Skin epidermis (tissue), 12 donors: Measurements from ENCODE around the gene GAB2.
"Not testable (repeated sequence)": the region's sequence is repeated elsewhere in the genome, so short reads cannot be mapped to it uniquely, and the experiment has no call there.

ENCODE experiments used
- H3K27ac ChIP-seq, 21 experiments: fragments of 200-600 bp; sonication (generic) in 11 of 21; one replicate each; pipeline ENCODE4 v1.5.0; 2020; ENCODE audit warnings: mild to moderate bottlenecking in 3 of 21, inconsistent platforms in 2 of 21, moderate library complexity in 2 of 21
- H3K4me3 ChIP-seq, 7 experiments: fragments of 200-600 bp; sonication (generic) in 2 of 7; one replicate each; pipeline ENCODE4 v1.5.0; 2020; ENCODE audit warnings: inconsistent platforms in 2 of 7, mild to moderate bottlenecking in 2 of 7, moderate library complexity in 1 of 7

GAB2 gene, protein sequence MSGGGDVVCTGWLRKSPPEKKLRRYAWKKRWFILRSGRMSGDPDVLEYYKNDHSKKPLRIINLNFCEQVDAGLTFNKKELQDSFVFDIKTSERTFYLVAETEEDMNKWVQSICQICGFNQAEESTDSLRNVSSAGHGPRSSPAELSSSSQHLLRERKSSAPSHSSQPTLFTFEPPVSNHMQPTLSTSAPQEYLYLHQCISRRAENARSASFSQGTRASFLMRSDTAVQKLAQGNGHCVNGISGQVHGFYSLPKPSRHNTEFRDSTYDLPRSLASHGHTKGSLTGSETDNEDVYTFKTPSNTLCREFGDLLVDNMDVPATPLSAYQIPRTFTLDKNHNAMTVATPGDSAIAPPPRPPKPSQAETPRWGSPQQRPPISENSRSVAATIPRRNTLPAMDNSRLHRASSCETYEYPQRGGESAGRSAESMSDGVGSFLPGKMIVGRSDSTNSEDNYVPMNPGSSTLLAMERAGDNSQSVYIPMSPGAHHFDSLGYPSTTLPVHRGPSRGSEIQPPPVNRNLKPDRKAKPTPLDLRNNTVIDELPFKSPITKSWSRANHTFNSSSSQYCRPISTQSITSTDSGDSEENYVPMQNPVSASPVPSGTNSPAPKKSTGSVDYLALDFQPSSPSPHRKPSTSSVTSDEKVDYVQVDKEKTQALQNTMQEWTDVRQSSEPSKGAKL

DNA sequence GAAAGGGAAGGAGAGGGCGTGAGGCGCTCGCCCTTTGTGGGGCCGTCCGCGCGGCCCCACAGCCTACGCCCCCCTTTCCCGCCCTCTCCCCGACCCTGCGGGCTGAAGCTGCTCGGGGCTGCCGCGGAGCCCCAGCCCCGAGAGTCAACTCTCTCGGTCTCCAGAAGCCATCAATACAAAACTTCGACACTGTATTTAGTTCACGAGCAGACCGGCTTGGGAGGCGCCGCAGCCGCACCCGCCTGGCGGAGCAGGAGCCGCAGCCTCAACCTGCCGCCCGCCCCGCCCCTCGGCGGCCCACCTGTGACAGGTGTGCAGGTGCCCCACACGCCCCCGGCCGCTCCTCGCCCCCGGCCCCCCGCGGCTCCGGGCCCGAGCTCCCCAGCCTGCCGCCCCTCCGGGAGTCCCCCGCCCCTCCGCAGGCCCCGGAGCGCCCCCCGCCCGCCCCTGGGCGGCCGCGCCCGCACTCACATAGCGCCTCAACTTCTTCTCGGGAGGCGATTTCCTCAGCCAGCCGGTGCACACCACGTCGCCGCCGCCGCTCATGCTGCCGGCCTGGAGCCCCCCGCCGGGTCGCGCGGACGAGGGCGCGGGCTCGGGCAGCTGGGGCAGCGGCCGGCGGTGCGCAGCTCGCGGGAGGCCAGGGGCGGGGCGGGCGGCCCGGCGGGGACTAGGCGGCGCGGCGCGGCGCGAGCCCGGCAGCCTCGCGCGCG, at the start of gene GAB2:
TSS of gene GAB2 (minus strand) at position 646 of the 713 bp plus-strand sequence. CDS start at position 546, 100 bp downstream.
- H3K4me3 ChIP-seq, result peak within 1 kb of the TSS; percentile 54 to 85 (median 73)
- peak within 1 kb of the TSS; percentile 81 to 98 (median 91) for H3K27ac ChIP-seq

DNA sequence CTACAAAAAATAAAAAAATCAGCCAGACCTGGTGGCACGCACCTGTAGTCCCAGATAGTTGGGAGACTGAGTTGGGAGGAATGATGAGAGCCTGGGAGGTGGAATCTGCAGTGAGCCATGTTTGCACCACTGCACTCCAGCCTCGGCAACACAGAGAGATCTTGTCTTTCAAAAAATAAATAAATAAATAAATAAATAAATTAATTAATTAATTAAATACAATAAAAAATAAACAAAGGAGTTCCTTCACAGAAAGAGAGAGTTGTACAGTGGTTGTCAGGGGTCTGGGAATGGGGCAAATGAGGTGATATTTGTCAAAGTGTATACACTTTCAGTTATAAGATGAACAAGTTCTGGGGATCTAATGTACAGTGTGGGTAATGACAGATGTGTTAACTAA, 49.8 kb upstream of the GAB2 start:
- Histone ChIP-seq H3K27ac (no peak overlapping the region), H3K4me3 (no peak overlapping the region)

DNA sequence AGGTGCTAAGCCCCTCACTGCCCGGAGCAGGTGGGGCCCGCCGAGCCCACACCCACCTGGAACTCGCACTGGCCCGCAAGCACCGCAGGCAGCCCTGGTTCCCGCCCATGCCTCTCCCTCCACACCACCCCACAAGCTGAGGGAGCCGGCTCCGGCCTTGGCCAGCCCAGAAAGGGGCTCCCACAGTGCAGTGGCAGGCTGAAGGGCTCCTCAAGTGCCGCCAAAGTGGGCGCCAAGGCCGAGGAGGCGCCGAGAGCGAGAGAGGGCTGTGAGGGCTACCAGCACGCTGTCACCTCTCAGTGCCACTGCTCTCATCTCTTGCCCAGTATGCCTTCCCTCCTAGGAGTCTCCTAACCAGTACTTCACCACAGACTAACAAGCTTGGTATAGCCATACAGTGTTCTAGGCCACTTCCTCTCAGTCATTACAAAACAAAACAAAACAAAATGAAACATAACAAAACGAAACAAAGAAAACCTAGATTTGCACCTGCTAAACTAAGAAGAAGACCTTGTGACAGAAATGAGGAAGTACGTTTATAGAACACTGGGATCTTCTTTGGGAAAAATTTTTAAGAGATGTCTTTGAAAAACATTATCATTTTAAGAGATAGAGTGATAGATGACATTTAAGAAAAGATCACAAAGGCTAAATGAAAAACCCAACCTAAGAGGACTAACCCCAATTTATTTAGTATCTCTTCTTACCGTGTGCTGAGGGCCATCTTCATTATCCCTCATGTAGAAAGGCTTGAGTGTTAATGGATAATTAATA, 47.7 kb upstream of the GAB2 start:
- H3K27ac ChIP-seq, result peak overlapping the region in 17 of 21 experiments; percentile 5 to 87 (median 63)
- no peak overlapping the region for H3K4me3 ChIP-seq

- H3K27ac ChIP-seq, result peak overlapping the region in 15 of 21 experiments; percentile 5 to 87 (median 64)
- not testable (repeated sequence) for H3K4me3 ChIP-seq
Measured at GRCh38 chr11:78464787-78465168, 47.2 kb upstream of the GAB2 start.

DNA sequence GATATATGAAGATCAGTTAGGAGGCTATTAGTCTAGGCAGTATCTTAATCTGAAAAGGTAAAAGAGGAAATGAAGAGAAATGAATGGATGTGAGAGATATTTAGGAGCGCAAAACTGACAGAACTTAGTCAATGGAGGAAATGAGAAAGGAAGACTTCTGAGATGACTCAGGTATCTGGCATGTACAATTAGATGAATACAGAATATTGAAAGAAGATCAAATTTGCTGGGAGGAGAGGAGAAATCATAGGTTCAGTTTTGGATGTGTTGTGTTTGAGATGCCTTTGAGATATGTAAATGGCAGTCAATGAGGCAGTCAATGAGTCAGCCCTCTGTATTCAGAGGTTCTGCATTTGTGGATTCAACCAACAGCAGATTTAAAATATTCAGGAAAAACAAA, 42.9 kb upstream of the GAB2 start:
- H3K4me3 ChIP-seq, result no peak overlapping the region
- no peak overlapping the region for H3K27ac ChIP-seq

DNA sequence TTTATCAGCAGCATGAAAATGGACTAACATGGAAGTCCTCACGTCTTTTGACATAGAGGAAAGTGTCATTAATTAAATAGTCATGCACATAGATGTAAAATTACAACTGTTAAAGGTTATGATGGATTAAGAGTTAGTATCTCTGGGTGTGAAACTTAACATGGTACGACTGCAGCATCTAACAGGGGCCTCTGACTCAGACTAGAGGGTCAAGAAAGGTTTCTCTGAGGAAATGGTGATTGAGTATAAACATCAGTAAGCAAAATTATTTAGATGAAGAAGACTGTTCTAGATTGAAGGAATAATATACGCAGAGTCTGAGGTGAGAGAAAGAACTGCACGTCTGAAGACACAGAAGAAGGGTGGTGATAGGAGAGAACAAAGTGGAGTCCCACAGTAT, 42.1 kb upstream of the GAB2 start:
- Histone ChIP-seq H3K27ac (no peak overlapping the region), H3K4me3 (no peak overlapping the region)

DNA sequence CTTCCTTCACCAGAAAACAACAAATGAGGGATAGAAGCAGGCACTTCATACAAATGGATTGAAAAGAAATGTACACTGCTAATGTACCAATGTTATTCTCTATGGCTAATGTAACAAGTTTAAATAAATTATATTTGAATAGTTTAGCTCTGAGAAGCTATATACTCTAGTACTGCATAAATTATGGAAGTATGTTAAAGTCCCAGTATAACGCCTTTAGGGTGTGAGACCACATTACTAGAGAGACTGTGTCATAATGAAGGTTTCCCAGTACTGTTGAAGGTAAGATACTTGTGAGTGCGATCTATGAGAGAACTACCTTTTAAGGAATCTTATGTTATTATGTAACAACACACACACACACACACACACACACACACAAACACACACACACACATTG, 39.8 kb upstream of the GAB2 start:
- Histone ChIP-seq H3K4me3 (no peak overlapping the region), H3K27ac (no peak overlapping the region)

DNA sequence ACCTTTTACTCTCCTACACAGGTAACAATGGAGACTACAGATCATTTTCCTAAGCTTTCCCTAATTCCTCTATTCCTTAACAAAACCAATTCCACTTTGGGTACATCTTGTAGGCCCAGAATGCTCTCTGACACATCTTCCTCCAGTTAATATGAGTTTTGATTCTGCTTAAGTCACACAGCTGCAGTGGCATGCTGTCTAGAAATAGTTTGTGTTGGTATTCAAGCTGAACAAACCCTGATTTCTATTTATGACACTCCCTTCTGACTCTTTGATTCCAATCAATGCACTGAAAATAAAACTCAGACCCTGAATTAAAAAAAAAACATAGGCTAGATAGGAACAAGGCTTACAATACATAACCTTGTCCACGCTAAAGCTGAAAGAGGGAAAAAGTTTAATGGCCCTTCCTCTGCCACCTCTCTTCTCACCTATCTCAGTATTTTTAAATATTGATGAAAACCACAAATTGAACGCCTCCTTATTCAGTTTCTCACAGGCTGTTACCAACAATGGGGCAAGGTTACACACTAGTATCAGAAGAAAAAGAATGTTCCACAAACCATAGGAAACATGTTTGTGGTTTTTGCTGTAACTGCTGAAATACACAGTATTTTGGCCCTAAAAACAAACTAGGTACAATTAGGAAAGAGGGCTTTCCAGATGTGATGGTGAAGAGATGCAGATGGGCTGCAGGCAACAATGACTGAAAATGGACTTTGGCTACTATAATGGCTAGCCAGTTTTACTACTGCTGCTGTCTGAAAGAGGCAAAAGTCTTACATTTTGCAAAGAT, 35.7 kb upstream of the GAB2 start:
- Histone ChIP-seq H3K27ac (no peak overlapping the region), H3K4me3 (no peak overlapping the region)

DNA sequence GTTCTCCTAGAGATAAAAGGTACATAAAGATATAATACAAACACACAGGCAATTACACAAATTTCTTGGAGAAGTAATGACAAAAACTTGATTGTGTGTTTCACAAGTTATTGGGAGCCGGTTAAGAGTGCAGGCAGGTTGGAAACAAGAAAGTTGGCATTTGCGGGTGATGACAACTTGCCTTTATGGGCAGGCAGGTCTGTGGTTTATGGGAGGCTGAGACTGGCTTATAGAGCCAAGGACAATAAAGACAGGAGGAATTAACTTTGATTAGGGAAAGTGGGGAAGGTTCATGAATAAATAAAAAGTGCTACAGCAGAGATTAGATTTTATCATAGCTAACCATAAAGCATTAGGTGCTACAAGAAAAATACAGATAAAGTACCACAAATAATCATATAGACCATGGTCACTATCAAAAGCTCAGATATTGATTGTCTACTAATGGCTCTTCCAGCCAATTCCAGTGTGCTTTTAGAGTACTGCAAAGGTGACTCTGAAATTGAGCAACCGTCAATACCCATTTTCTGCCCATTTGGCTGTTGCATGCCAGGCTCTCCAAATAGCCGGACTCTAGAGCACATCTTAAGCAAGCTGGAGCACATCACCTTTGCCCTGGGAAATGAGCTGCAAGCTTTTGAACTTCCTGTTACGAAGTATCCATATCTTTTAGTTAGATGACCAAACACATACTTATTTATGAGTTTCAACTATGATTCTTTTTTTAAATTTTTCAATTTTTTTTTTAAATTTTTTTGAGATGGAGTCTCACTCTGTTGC, 33.9 kb upstream of the GAB2 start:
- Histone ChIP-seq H3K27ac (no peak overlapping the region), H3K4me3 (no peak overlapping the region)

DNA sequence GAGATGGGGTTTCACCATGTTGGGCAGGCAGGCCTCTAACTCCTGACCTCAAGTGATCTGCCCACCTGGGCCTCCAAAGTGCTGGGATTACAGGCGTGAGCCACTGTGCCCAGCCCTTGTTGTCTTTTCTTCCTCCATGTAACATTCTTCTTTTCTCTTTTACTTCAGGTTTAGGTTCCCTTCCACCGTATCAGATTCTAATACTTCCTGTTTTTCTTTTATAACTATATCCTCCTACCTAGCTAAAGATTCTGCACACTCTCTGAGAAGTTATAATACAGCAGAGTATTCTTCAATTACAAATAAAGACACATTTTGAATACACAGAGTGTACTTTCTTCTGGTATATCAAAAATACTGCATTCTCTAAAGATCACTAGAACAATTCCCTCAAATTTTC, 33.2 kb upstream of the GAB2 start:
- H3K4me3 ChIP-seq, result no peak overlapping the region

DNA sequence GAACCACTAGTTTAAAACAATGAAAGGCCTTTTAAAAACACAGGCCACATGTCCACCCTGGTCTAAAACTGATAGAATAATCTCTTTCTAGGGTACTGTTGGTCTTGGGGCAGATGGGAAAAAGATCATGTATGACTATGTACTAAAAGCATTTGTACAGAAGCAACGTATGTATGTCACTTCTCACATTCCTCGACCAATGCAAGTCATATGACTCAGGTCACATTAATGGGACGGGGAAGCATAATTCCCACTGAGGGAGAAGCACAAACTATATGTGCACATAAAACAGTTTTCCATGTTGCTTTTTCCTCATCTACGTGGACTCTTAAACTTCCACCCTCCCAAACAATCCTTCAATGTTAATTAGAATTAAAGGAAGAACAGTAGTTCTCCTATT, 32.2 kb upstream of the GAB2 start:
- Histone ChIP-seq H3K4me3 (no peak overlapping the region), H3K27ac (no peak overlapping the region)

More for the DNA sequence above, 33.2 kb upstream of the GAB2 start:
- no peak overlapping the region for H3K27ac ChIP-seq

DNA sequence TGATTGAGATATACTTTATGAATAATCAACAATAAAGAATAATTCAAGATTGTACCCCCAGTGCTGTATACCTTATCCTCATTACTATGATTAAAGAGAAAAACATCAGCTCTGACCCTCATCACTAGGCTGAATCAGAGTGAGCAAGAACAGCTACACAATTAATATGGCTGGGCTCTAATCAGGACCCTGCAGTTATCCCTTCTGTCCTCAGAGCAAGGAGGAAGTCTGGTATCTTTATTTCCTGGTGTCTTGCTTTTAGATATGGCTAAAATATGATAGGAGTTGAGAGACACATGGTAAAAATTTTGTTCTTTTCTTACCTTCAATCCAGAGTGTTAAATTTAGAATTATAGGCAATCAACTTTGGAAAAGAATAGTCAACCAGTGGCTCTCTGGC, 28.6 kb upstream of the GAB2 start:
- H3K4me3 ChIP-seq, result no peak overlapping the region
- H3K27ac ChIP-seq, result no peak overlapping the region

DNA sequence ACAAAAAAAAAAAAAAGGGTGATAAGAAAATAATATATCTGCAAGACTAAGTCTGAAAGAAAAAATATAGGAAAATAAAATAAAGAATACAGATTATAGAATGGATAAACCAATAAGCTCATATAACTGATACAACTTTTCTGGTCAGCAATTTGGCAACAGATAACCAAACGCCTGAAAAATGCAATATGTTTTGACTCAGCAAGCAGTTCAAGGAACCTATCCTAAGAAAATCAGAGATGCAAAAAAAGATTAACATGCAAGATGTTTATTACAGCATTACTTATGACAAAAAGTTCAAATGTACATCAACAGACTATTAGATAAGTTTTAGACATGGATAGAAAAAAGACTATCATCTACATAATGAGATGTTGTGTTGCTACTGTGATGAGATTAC, 27.1 kb upstream of the GAB2 start:
- H3K27ac ChIP-seq, result no peak overlapping the region
- no peak overlapping the region for H3K4me3 ChIP-seq

GRCh38 chr11:78441956-78442355, 24.3 kb upstream of the GAB2 start:
- no peak overlapping the region for H3K4me3 ChIP-seq
- no peak overlapping the region for H3K27ac ChIP-seq

DNA sequence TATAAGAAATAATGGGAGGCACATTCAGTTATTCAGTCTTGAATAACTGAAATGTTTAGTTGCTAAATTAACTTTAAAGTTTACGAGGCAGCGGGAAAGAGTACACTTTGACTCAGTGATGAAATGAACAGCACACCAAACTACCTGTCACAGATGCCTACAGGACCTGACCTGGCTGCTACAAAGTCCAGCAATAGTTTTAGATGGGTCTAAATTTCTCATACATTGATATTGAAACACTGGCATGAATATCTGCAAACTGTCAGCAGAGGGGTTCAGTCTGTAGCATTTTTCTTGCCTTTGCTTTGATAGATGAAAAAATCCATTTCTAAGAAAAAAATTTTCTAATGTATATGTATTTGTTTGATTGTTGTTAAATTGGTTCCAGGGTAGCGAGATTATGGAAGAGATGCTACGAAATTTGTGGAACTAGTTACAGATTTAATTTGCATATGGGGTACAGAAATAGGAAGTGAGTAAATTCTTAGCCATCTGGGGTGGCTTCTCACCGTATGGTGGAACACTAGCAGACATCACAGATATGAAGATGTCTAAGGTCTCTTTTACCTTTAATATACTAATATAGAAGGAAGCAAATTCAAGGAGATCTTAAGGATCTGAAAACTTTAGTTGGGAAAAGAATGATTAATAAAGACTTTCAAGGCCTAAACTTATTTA, 20.8 kb upstream of the GAB2 start:
- Histone ChIP-seq H3K27ac (no peak overlapping the region), H3K4me3 (no peak overlapping the region)

GRCh38 chr11:78432956-78433355, 15.3 kb upstream of the GAB2 start:
- Histone ChIP-seq H3K4me3 (no peak overlapping the region), H3K27ac (no peak overlapping the region)

GRCh38 chr11:78432058-78432515, 14.5 kb upstream of the GAB2 start:
- no peak overlapping the region for H3K27ac ChIP-seq

GRCh38 chr11:78429660-78430059, 12.0 kb upstream of the GAB2 start:
- H3K4me3 ChIP-seq, result no peak overlapping the region
- H3K27ac ChIP-seq, result no peak overlapping the region

More at GRCh38 chr11:78432058-78432515, 14.5 kb upstream of the GAB2 start:
- no peak overlapping the region for H3K4me3 ChIP-seq
